T47D (cell line): ENCODE data around the gene HDGF.
A peak's percentile ranks its signal among the peaks of the same experiment; 100 is the strongest.

ENCODE experiments used
- DNase-seq, 2 experiments: peaks; one replicate each; pipeline versions ENCODE4 v3.0.0 to v3.0.0-alpha.2; 2011 to 2012; ENCODE audit warnings: low read depth in 1 of 2, low spot score in 1 of 2
- JUND ChIP-seq: IDR thresholded peaks from 2 replicates; pipeline ENCODE4 v1.6.1; 2012; ENCODE audit warnings: low read depth
- in situ Hi-C: cut with HindIII; loops from 2 replicates; pipeline ENCODE4 v1.10.0; 2016; ENCODE audit warnings: low sequenced_read_pairs, low pct_unique_long_range_greater_than_20kb

HDGF gene

DNA sequence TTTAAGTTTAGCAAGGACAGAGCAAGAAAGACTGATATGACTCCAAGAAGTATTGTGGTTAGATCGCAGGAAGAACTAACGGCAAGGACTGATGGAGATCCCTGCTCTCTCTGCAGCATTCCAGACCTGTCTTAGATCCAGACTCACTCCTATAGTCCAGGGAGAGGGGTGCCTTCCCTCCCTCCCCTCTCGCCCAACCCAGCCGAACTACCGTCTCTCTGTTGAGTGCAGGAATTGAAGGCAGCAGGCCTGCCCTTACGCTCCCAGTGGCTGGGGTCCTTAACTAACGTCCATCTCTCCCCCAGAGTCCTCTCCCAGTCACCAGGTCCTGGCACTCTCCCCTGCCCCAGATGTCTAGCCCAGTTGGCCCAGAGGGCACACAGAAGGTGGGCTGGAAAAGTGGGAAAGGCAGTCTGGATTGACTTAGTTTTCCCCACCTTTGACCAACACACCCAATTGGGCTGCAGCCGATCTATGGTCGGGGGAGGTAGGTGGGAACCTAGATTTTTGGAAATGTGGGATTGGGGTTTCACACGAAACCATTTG is 47.2 kb downstream of the HDGF start:
- no peak for TF ChIP-seq JUND
- in situ Hi-C loops = no loop called here
- DNase-seq = no peak

- DNase-seq = no peak
- in situ Hi-C loops = no loop called here
- no peak for TF ChIP-seq JUND
Measured at GRCh38 chr1:156703741-156704140, 47.7 kb downstream of the HDGF start.

GRCh38 chr1:156703336-156703735 is 48.1 kb downstream of the HDGF start:
- DNase-seq = no peak
- in situ Hi-C loops = no loop called here
- no peak for TF ChIP-seq JUND

DNA sequence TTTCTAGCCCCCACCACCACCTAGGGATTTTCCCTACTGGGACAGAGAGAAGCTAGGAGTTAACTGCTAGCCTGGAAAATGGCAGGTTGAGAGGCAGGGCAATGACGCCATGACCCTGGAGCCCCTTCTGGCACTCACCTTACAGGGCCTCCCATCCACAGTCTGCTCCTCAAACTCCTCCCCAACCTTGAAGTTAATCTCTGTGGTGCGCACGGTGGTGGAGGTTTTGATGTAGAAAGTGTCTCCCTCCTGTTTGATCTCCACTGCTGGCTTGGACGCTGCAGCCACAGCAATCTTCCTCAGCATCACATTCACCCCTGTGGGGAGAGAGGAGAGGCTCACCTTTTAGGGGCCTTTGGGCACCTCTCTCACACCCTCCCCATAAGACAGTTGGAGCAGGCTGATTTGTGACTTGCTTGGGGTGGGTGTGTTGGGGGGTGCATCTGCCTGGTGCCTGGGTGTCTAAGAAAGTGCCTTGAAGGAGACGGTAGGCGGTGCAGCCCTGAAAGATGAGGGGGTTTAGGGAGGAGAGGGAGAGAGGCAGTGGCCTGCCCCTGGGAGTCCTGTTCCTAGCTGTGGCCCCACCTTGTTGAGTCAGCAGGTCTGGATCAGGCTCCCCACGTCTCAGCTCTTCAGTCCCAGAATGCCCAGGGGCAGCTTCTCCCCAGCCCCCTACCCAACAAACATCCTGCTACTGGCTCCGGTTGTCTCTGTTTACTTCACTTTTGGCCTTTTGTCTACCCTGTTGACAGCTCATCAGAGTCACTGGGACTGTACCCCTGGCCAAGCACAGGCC is 50.5 kb downstream of the HDGF start:
- DNase-seq = no peak
- in situ Hi-C loops = no loop called here
- TF ChIP-seq JUND = no peak

DNA sequence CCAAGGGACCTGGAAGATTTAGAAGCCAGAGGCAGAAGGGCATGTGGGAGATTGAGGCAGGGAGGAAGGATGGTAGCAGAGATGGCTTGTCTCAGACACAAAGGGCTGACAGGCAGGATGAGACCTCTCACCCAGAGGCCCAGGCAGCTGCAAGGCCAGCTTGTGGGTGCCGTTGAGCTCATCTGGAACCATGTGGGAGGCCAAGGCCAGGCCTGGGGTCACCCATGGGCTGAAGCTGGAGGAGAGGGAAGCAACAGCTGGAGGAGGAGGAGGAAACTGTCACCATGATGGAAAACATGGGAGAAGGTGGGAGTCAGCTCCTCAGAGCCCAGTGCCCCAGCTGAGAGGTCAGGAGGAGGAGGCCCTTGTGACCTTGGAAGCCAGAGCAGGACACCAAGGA is 52.5 kb downstream of the HDGF start:
- no peak for TF ChIP-seq JUND
- no peak for DNase-seq
- in situ Hi-C loops = no loop called here

DNA sequence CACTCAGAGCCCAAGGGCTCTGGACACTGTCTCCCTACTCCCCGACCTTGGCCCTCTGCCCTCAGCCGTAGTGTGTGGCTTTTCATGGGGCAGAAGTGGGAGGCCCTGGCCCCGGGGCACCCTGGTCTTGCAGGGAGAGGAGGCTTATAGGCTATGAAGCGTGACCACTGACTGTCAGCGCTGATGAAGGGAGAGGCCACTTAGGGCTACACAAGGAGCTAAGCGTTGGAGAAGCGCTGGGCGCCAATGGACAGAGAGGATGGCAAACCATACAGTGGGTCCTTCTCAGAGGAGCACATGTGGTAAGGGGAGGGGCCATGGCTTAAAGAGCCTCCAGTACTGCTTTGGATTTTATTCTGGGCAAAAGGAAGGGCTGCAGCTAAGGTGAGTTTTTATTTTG is 54.0 kb downstream of the HDGF start:
- in situ Hi-C loops = no loop called here
- TF ChIP-seq JUND = no peak
- peak in 1 of 2 experiments; percentile 84 for DNase-seq

DNA sequence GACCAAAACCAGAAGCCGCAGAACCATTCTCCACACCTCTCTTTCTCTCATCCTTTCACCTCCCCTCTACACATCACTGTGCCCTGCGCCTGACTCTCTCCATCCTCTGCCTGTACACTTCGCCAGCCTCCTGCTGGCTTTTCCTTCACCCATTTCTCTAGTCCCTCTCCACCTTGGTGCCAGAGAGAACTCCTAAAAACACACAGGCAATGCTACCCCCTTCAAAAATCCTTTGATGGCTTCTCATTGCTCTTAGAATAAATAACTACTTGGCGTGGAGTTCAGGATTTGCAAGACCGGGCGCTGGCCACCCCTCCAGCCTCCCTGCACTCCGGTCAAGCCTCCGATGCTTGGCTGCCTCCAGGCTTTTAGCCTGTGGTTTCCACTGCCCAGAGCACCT is 54.7 kb downstream of the HDGF start:
- in situ Hi-C loops = no loop called here
- no peak for TF ChIP-seq JUND
- peak in 1 of 2 experiments; percentile 69 for DNase-seq

DNA sequence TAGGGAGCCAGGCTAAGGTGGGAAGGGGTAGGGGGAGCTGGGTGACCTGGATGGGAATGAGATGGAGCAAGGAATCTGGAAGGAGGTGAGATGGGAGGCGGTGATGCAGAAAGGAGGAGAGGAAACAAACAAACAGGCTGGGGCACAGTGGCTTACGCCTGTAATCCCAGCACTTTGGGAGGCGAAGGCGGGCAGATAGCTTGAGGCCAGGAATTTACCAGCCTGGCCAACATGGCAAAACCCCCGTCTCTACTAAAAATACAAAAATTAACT is 56.8 kb downstream of the HDGF start:
- peak in 1 of 2 experiments; percentile 81 for DNase-seq
- in situ Hi-C loops = no loop called here
- TF ChIP-seq JUND = no peak

- DNase-seq = peak; percentile 84 to 96
- in situ Hi-C loops = no loop called here
- TF ChIP-seq JUND = no peak
Measured at GRCh38 chr1:156693848-156694689, 57.4 kb downstream of the HDGF start.

GRCh38 chr1:156692925-156693847 is 58.3 kb downstream of the HDGF start:
- TF ChIP-seq JUND = no peak; the same call in 1 of the 2 replicates
- in situ Hi-C loops = no loop called here
- DNase-seq = peak in 1 of 2 experiments; percentile 95

DNA sequence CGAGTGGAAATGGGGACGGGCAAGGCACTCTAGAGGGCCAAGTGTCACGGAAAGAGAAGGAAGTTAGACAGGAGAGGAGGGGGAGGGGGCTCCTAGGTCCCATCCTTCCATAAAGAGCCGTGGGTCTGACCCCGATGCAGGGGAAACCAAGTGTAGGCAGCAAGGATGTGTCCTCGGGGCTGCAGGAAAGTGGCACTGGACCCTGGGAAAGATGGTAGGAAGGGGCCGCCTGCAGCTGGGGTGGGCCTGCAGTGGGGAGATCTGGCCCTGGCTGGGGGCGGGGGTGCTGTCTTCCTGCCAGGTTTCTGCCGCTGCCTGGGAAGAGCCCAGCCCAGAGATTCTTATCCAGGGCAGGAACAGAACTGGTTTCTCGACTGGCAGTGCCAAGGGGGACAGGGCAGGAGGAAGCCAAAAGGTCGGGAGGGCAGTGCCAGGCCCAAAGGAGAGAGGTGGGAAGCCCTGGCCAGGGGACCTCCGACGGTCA is 59.0 kb downstream of the HDGF start:
- in situ Hi-C loops = no loop called here
- DNase-seq = peak in 1 of 2 experiments; percentile 97
- no peak; the same call in 1 of the 2 replicates for TF ChIP-seq JUND
